GM21360 (cell line): Measurements from ENCODE around the gene CNTNAP2.

Source experiments
- ATAC-seq: cut with Tn5 transposase; IDR thresholded peaks from one replicate; pipeline ENCODE4 v1.9.1; 2021; ENCODE audit warnings: mild to moderate bottlenecking, moderate library complexity; ENCODE audit not compliant: unreplicated experiment

The CNTNAP2 gene

GRCh38 chr7:147182874-147183273 lies 1066.3 kb downstream of the CNTNAP2 start:
- no peak for ATAC-seq

- no peak for ATAC-seq
Measured at GRCh38 chr7:147183276-147183675, 1066.7 kb downstream of the CNTNAP2 start.

GRCh38 chr7:147188467-147188866 lies 1071.9 kb downstream of the CNTNAP2 start:
- ATAC-seq = no peak

- no peak for ATAC-seq
Measured at GRCh38 chr7:147193476-147193875, 1076.9 kb downstream of the CNTNAP2 start.

GRCh38 chr7:147196481-147196880 lies 1079.9 kb downstream of the CNTNAP2 start:
- ATAC-seq = no peak

GRCh38 chr7:147197006-147197405 lies 1080.4 kb downstream of the CNTNAP2 start:
- ATAC-seq = no peak

- no peak for ATAC-seq
Measured at GRCh38 chr7:147199868-147200267, 1083.3 kb downstream of the CNTNAP2 start.

- ATAC-seq = no peak
Measured at GRCh38 chr7:147207988-147208387, 1091.4 kb downstream of the CNTNAP2 start.

GRCh38 chr7:147231275-147231674 lies 1114.7 kb downstream of the CNTNAP2 start:
- no peak for ATAC-seq

- ATAC-seq = no peak
Measured at GRCh38 chr7:147235645-147236382, 1119.2 kb downstream of the CNTNAP2 start.

- no peak for ATAC-seq
Measured at GRCh38 chr7:147240468-147240867, 1123.9 kb downstream of the CNTNAP2 start.

- peak; percentile 90 for ATAC-seq
Measured at GRCh38 chr7:147245274-147245673, 1128.7 kb downstream of the CNTNAP2 start.

GRCh38 chr7:147249956-147250355 lies 1133.4 kb downstream of the CNTNAP2 start:
- ATAC-seq = no peak

- ATAC-seq = no peak
Measured at GRCh38 chr7:147251751-147252325, 1135.2 kb downstream of the CNTNAP2 start.

GRCh38 chr7:147261693-147262092 lies 1145.1 kb downstream of the CNTNAP2 start:
- ATAC-seq = no peak

- ATAC-seq = no peak
Measured at GRCh38 chr7:147265528-147265927, 1148.9 kb downstream of the CNTNAP2 start.

- ATAC-seq = no peak
Measured at GRCh38 chr7:147276106-147276505, 1159.5 kb downstream of the CNTNAP2 start.

- no peak for ATAC-seq
Measured at GRCh38 chr7:147276783-147277370, 1160.3 kb downstream of the CNTNAP2 start.

- ATAC-seq = no peak
Measured at GRCh38 chr7:147279514-147279913, 1162.9 kb downstream of the CNTNAP2 start.

- ATAC-seq = no peak
Measured at GRCh38 chr7:147279964-147280374, 1163.4 kb downstream of the CNTNAP2 start.

GRCh38 chr7:147282204-147282603 lies 1165.6 kb downstream of the CNTNAP2 start:
- no peak for ATAC-seq

- no peak for ATAC-seq
Measured at GRCh38 chr7:147296201-147296600, 1179.6 kb downstream of the CNTNAP2 start.
